ENCODE results near the gene EHD4.

EHD4 gene

DNA sequence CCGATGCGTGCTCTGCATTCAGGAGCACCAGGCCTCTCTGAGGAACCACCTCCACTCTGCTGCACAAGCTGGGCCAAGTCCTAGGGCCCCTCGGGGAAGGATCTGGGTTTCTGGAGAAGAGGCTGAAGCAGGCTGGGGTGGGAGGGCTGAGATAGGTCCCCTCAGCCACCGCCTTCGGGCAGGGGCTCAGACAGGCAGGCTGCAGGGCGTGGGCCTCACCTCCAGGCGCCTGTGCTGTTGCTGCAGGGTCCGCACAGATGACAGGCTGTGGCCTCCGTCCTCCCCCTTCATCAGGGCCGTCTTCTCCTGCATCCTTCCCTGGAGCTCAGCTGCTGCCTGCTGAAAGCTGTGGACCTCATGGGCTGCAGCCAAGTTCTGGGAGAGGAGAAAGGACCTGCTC, 118.5 kb downstream of the EHD4 start:
- no peak for FAIRE-seq

DNA sequence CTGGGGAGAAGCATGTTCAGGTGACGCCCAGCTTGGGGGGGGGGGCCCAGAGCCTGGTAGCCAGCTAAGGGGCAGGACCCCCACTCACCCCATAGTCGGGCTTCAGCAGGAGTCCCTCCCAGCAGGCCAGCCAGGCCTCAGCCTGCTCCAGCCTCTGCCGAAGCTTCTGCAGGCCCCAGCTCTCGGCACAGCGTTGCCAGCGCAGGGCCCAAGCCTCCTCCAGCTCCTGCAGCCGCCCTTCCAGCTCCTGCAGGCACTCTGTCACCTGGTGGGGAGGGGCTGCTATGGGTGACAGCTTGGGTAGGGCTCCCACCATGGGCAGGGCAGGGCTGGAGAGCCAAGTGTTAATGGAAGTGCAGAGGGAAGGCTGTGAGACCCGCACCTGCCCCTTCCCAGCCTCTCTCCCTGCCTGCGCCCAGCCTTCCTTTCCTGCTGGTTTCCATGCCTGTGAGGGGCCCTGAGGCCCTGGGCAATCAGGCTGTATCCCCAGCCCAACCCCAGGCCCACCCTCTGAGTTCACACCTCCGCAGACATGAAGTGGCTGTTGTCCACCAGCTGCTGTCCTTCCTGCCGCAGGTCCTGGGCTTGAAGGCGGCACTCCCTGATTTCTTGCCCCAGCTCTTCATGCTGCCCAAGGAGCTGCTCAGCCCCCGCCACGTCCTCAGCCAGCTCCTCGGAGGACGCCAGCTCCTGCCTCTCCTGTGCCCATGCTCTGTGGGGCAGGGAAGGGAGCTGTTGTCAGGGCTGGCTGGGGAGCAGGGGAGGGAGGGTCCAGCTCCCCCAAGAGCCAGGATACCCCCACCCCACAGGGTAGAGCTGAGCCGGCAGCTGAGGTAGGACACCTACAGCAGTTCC, 119.4 kb downstream of the EHD4 start:
- FAIRE-seq = no peak

DNA sequence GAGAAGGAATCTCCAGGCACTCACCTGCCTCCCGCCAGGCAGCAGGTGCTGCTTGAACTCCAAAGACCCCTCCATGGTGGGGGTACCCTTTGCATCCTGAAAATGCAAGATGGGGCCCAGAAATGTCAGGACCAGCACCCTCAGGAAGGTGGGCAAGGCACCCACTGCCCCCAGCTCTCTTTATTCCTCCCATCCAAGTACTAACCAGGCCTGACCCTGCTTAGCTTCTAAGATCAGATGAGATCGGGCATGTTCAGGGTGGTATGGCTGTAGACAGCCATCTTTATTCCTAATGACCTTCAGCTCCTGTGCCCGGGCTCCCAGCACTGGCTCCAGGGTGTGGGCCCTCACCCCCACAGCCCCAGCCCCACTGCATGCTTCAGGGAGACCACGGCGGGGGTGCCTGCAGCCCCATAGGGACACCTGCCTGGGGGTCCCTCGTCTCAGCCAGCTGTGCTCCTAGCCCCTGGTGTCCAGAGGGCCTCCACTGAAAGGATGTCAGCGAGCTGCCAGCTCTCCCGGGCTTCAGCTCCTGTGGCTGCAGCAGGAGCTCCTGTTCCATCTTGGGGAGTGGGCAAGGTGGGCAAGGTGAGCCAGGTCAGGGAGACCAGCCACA, 120.5 kb downstream of the EHD4 start:
- no peak for FAIRE-seq

DNA sequence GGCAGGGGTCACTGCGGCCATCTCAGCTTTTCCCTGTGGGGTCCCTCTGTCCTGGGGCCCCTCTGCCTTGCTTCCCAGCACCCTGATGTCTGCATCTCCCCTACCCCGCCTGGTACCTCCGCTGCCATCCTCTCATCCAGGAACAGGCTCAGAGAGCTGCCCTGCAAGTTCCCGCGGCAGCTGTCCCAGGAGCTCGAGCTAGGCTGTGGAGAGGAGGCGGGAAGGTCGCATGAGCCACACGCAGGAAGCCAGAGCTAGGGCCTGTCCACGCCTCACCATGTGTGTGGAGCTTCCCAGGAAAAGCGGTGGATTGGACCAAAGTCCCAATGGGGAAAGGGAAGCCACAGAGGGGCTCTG, 121.2 kb downstream of the EHD4 start:
- no peak for FAIRE-seq

DNA sequence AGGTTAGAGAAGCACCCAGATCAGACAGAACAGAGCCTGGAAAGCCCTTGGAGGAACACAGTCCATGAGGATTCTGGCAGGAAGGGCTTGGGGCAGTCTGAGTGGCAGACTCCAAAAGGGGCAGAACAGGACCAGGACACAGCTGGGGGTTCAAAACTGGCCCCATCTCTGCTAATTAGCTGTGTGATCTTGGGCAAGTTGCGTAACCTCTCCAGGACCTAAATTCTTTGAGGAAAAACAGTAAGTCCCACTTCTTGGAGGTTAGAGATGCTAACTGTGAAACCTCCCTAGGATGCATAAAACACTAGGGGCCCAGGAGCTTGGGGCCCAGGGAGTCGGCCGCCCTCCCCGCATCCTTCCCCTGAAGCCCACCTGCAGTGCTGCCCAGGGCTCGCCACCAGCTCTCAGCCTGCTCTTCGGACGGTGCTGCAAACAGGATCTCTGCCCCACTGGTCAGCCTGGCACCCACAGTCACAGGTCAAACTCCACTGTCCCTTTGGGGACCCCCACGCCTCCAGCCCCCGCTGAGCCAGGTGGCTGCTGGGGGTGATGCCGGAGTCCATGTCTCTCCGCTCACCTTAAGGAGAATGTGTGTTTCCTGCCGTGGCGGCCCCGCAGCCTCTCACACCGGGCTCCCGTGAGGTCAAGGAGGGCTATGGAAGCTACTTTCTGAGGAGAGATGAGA, 121.7 kb downstream of the EHD4 start:
- no peak for FAIRE-seq

DNA sequence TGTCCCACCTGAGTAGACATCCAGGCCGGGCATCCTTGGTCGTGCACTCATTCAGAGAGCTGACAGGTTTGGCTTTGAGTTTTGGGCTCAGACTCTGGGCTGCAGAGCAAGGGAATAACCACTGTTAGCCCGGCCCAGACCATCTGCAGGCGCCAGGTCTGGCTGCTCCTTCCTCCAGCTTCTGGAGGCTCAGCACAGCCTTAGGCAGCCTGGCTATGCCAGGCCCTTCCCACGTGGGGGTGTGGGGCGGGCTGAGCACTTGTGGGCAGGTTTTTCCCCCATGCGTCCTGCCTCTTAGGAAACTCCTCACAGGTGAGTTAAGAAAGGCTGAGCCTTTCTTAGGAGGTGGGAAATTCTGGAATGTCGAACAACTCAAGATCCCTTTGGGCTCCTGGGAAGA, 122.5 kb downstream of the EHD4 start:
- FAIRE-seq = no peak

DNA sequence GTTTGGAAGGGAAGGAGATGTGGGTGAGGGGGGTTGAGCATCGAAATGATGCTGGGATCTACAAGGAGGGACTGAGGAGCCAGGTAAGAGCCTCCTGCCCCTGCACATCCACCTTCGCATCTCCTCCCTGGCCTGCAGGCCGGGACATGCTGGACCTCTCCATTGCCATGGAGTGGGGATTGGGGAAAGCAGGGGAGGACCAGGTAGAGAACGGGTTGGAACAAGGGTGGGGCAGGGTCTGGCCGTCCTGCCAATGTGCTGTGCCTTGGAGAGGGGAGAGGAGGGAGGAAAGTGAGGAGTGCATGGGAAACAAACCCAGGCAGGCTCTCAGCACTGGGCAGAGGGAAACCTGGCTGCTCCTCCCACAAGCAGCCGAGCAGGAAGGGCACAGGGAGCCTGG, 123.2 kb downstream of the EHD4 start:
- no peak for FAIRE-seq

DNA sequence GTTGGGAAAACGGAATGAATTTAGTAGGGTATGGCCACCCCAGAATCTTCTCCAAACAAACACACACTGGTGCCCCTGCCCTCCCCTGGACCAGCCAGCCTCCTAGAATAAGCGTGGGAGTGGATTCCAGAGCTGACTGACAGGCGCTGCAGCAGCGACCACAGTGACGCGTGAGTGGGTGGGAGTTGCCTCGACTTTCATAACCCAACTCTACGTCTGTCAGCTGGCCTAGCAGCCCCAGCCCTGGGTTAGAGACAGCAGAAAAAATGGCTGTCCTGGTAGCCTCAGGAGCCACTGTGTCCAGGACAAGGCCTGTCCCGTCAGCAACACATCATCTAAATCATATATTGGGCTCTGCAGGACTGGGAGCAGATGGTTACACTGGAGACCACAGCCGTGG, 123.7 kb downstream of the EHD4 start:
- FAIRE-seq = no peak

DNA sequence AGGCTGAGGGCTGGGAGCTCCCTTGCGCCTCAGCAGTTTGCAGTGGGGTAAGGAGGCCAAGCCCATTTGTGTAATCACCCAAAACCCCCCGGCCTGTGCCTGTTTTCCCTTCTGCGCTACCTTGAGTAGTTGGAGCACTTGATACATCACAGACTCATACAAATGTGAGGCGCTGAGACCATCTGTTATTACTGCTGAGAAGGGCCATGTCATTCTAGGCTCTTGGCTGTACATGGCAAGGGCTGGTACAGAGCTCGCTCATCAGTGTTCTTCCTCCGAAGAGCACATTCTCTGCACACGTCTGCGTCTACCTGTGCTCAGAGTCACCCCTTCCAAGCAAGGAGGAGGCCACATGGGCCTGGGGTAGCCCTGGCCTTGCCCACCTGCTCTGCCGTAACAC, 124.4 kb downstream of the EHD4 start:
- FAIRE-seq = no peak

DNA sequence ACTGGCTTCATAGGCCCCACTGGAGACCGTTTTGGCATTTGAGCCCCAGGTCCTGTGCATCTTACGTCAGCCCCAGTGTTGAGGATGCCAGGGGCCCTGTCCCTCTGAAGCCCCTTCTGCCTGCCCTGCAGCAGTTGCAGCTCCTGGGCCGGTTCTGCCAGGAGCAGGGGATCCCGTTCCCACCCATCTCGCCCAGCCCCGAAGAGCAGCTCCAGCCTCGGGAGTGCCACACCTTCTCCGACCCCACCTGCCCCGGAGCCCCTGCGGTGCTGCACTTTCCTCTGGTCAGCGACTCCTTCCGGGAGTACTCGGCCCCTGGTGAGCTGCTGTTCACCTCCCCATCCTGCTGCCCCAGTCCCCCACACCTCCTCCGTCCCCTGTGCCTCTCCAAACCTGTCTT, 125.2 kb downstream of the EHD4 start:
- no peak for FAIRE-seq
